T47D (cell line): ENCODE results near the gene FHOD3.

Experiments
- DNase-seq, 2 experiments: peaks; one replicate each; pipeline versions ENCODE4 v3.0.0 to v3.0.0-alpha.2; 2011 to 2012; ENCODE audit warnings: low read depth in 1 of 2, low spot score in 1 of 2
- JUND ChIP-seq: IDR thresholded peaks from 2 replicates; pipeline ENCODE4 v1.6.1; 2012; ENCODE audit warnings: low read depth
- in situ Hi-C: cut with HindIII; loops from 2 replicates; pipeline ENCODE4 v1.10.0; 2016; ENCODE audit warnings: low sequenced_read_pairs, low pct_unique_long_range_greater_than_20kb

The FHOD3 gene

GRCh38 chr18:36372903-36373311 lies 75.4 kb downstream of the FHOD3 start:
- DNase-seq, result no peak
- in situ Hi-C loops, result no loop called here
- no peak for TF ChIP-seq JUND

GRCh38 chr18:36374262-36374661 lies 76.7 kb downstream of the FHOD3 start:
- in situ Hi-C loops, result no loop called here
- TF ChIP-seq JUND, result no peak
- no peak for DNase-seq

GRCh38 chr18:36375118-36375517 lies 77.6 kb downstream of the FHOD3 start:
- no peak for TF ChIP-seq JUND
- in situ Hi-C loops, result no loop called here
- DNase-seq, result no peak

- TF ChIP-seq JUND, result no peak
- no peak for DNase-seq
- in situ Hi-C loops, result no loop called here
Measured at GRCh38 chr18:36376361-36376760, 78.8 kb downstream of the FHOD3 start.

- in situ Hi-C loops, result no loop called here
- no peak for TF ChIP-seq JUND
- DNase-seq, result no peak
Measured at GRCh38 chr18:36377626-36378025, 80.1 kb downstream of the FHOD3 start.

GRCh38 chr18:36378205-36378604 lies 80.7 kb downstream of the FHOD3 start:
- TF ChIP-seq JUND, result no peak
- in situ Hi-C loops, result no loop called here
- no peak for DNase-seq

GRCh38 chr18:36379435-36379984 lies 82.0 kb downstream of the FHOD3 start:
- TF ChIP-seq JUND, result no peak
- no peak for DNase-seq
- in situ Hi-C loops, result no loop called here

GRCh38 chr18:36380173-36380827 lies 82.8 kb downstream of the FHOD3 start:
- no peak for DNase-seq
- in situ Hi-C loops, result no loop called here
- no peak for TF ChIP-seq JUND

- no peak for DNase-seq
- in situ Hi-C loops, result no loop called here
- TF ChIP-seq JUND, result no peak
Measured at GRCh38 chr18:36381075-36381474, 83.6 kb downstream of the FHOD3 start.

GRCh38 chr18:36382854-36383253 lies 85.3 kb downstream of the FHOD3 start:
- in situ Hi-C loops, result no loop called here
- no peak for DNase-seq

GRCh38 chr18:36386150-36386920 lies 88.8 kb downstream of the FHOD3 start:
- no peak for DNase-seq
- no peak for TF ChIP-seq JUND
- in situ Hi-C loops, result no loop called here

More at GRCh38 chr18:36382854-36383253, 85.3 kb downstream of the FHOD3 start:
- TF ChIP-seq JUND, result no peak

GRCh38 chr18:36387310-36387709 lies 89.8 kb downstream of the FHOD3 start:
- in situ Hi-C loops, result no loop called here
- TF ChIP-seq JUND, result no peak
- DNase-seq, result no peak

- no peak for DNase-seq
- no peak for TF ChIP-seq JUND
- in situ Hi-C loops, result no loop called here
Measured at GRCh38 chr18:36388310-36388709, 90.8 kb downstream of the FHOD3 start.
